SK-N-SH (cell line): Measurements from ENCODE around the gene CHD9. TPM values are rescaled to one million over a fixed set of nuclear protein-coding genes. Genes with fewer than 3 reads are reported as not detected.
A peak's percentile ranks its signal among the peaks of the same experiment; 100 is the strongest.

ENCODE experiments used
- CTCF ChIA-PET: fragments of 300-600, 350-600 bp; formaldehyde crosslinking; extraction: SDS; loops from one replicate; lab custom pipeline; 2021; lab: Yijun Ruan, JAX
- POLR2A ChIA-PET: fragments of 350-600 bp; sonication (Branson Sonifier 250); formaldehyde crosslinking; extraction: SDS; loops from one replicate; lab custom pipeline; 2020; ENCODE audit warnings: antibody characterized with exemption, inconsistent platforms; lab: Yijun Ruan, JAX
- DNase-seq: peaks from one replicate; pipeline ENCODE4 v3.0.0; 2012
- H2AFZ ChIP-seq: fragments of 200-600 bp; sonication (generic); 2 replicates; pipeline ENCODE4 v1.8.1; 2016; ENCODE audit warnings: antibody characterized with exemption, mild to moderate bottlenecking, low read depth
- H3F3A ChIP-seq: fragments of 200-600 bp; sonication (generic); replicated peaks from 2 replicates; pipeline ENCODE3; 2016; ENCODE audit warnings: antibody characterized with exemption, mild to moderate bottlenecking; ENCODE audit not compliant: insufficient read depth
- H3K27ac ChIP-seq, 2 experiments: fragments of 200-500 bp in 1 of 2; fragments of 200-600 bp in 1 of 2; sonication (Bioruptor generic) in 1 of 2; sonication (generic), shearing (Covaris generic) in 1 of 2; 2 replicates each; pipeline versions ENCODE4 v1.5.1 to v1.6.1; 2014 to 2016; ENCODE audit warnings: low read depth in 2 of 2, inconsistent platforms in 1 of 2, low read length in 1 of 2, mild to moderate bottlenecking in 1 of 2, mixed read lengths in 1 of 2
- H3K27me3 ChIP-seq: fragments of 200-600 bp; sonication (generic), shearing (Covaris generic); 2 replicates; pipeline ENCODE4 v1.6.1; 2016; ENCODE audit warnings: mixed run types; ENCODE audit not compliant: insufficient read depth
- H3K36me3 ChIP-seq, 2 experiments: fragments of 200-500 bp in 1 of 2; fragments of 200-600 bp in 1 of 2; sonication (Bioruptor generic) in 1 of 2; sonication (generic) in 1 of 2; replicated peaks in 1 of 2; 2 replicates each; pipeline versions ENCODE3 to v1.5.1; 2014 to 2016; ENCODE audit warnings: low read length in 1 of 2, mild to moderate bottlenecking in 1 of 2; ENCODE audit not compliant: insufficient read depth in 2 of 2, control insufficient read depth in 1 of 2
- H3K4me1 ChIP-seq, 2 experiments: fragments of 200-500 bp in 1 of 2; fragments of 200-600 bp in 1 of 2; sonication (Bioruptor generic) in 1 of 2; sonication (generic), shearing (Covaris generic) in 1 of 2; 2 replicates each; pipeline versions ENCODE4 v1.5.1 to v1.6.1; 2014 to 2016; ENCODE audit warnings: low read depth in 1 of 2, low read length in 1 of 2, mixed run types in 1 of 2; ENCODE audit not compliant: insufficient read depth in 2 of 2, control insufficient read depth in 1 of 2
- H3K4me2 ChIP-seq: fragments of 200-600 bp; sonication (generic), shearing (Covaris generic); 2 replicates; pipeline ENCODE4 v1.6.1; 2017; ENCODE audit warnings: mixed run types
- H3K4me3 ChIP-seq, 2 experiments: fragments of 200-500 bp in 1 of 2; fragments of 200-600 bp in 1 of 2; sonication (Bioruptor generic) in 1 of 2; sonication (generic), shearing (Covaris generic) in 1 of 2; 2 replicates each; pipeline versions ENCODE4 v1.5.1 to v1.8.1; 2014 to 2016; ENCODE audit warnings: low read depth in 2 of 2, inconsistent platforms in 1 of 2, low read length in 1 of 2, mild to moderate bottlenecking in 1 of 2, mixed read lengths in 1 of 2, moderate library complexity in 1 of 2
- H3K79me2 ChIP-seq: fragments of 200-600 bp; sonication (generic); 2 replicates; pipeline ENCODE4 v1.8.1; 2017; ENCODE audit warnings: mild to moderate bottlenecking; ENCODE audit not compliant: insufficient read depth
- H3K9ac ChIP-seq: fragments of 200-600 bp; sonication (generic); 2 replicates; pipeline ENCODE4 v1.6.1; 2017; ENCODE audit warnings: mixed run types
- H3K9me2 ChIP-seq: fragments of 200-600 bp; sonication (generic); 2 replicates; pipeline ENCODE4 v1.6.1; 2017; ENCODE audit warnings: mixed run types
- H3K9me3 ChIP-seq: fragments of 200-600 bp; sonication (generic); 2 replicates; pipeline ENCODE4 v1.6.1; 2017; ENCODE audit warnings: mixed run types, mild to moderate bottlenecking, moderate library complexity
- H4K20me1 ChIP-seq: fragments of 200-600 bp; sonication (generic); 2 replicates; pipeline ENCODE4 v1.6.1; 2017; ENCODE audit warnings: mild to moderate bottlenecking, mixed run types; ENCODE audit not compliant: insufficient read depth
- CTCF ChIP-seq: fragments of 200-600 bp; sonication (generic); IDR thresholded peaks from 2 replicates; pipeline ENCODE4 v1.6.1; 2017; ENCODE audit warnings: antibody characterized with exemption, mild to moderate bottlenecking, moderate library complexity
- FOSL2 ChIP-seq: IDR thresholded peaks from 2 replicates; pipeline ENCODE4 v1.4.0; 2012; ENCODE audit warnings: low read depth, mild to moderate bottlenecking, moderate library complexity, borderline replicate concordance
- GABPA ChIP-seq: IDR thresholded peaks from 2 replicates; pipeline ENCODE4 v1.4.0; 2012; ENCODE audit warnings: low read depth, mild to moderate bottlenecking
- GATA2 ChIP-seq: sonication (generic); formaldehyde crosslinking; IDR thresholded peaks from 2 replicates; pipeline ENCODE4 v1.5.0; 2020; ENCODE audit warnings: mild to moderate bottlenecking, missing genetic modification reagents
- JUND ChIP-seq: IDR thresholded peaks from 2 replicates; pipeline ENCODE4 v1.4.0; 2012
- RAD21 ChIP-seq: IDR thresholded peaks from 2 replicates; pipeline ENCODE4 v1.6.1; 2012; ENCODE audit warnings: mild to moderate bottlenecking, low read length
- RCOR1 ChIP-seq: fragments of 150-350 bp; IDR thresholded peaks from 2 replicates; pipeline ENCODE4 v1.6.1; 2017; ENCODE audit warnings: antibody characterized with exemption, low read length
- RXRA ChIP-seq: IDR thresholded peaks from 2 replicates; pipeline ENCODE4 v1.4.0; 2012; ENCODE audit warnings: low read depth, mild to moderate bottlenecking, borderline replicate concordance
- ZBTB33 ChIP-seq: IDR thresholded peaks from 2 replicates; pipeline ENCODE4 v1.4.0; 2012; ENCODE audit warnings: low read depth, borderline replicate concordance
- WGBS: methylation state at CpG from one replicate; pipeline ENCODE4 v1.1.6; 2017; ENCODE audit warnings: low lambda C conversion rate; 5-methylcytosine and 5-hydroxymethylcytosine counted together
- polyA plus RNA-seq, 3 experiments: library from polyadenylated mRNA; depleted of rRNA; stranded (reverse); fragments of >200 nt; gene quantifications; 2 replicates each; pipeline ENCODE4 v1.2.3, GENCODE V29; 2012

Gene CHD9
- polyA plus RNA-seq, 1 of the 3 experiments (the other 2 are of a cell fraction): 6.2 TPM

GRCh38 chr16:53219371-53219770 lies 164.6 kb downstream of the CHD9 start:
- H3K27me3 ChIP-seq: no peaks in the 10 kb centered on the region
- peaks cover 0 to 27% of the 10 kb centered on the region in 2 experiments; a peak in 3 of 4 replicates for H3K4me1 ChIP-seq
- CTCF ChIA-PET: interaction anchor here (1.1 to 1.7 kb wide), 5 partner anchors 9 to 165 kb away, joined by 3 to 8 read pairs (median 3); partner anchors contain the start of gene CHD9
- H3K4me2 ChIP-seq: peak overlapping the region; percentile 2; the same call in 1 of the 2 replicates
- H3K9me3 ChIP-seq: no peaks in the 10 kb centered on the region
- TF ChIP-seq RXRA: no peak
- TF ChIP-seq FOSL2: no peak
- TF ChIP-seq RCOR1: no peak
- no peak for TF ChIP-seq GABPA
- TF ChIP-seq ZBTB33: no peak
- no peak for TF ChIP-seq RAD21
- H3K79me2 ChIP-seq: peaks cover 98% of the 10 kb centered on the region
- POLR2A ChIA-PET: no interaction called here
- peaks cover 11% of the 10 kb centered on the region for H3F3A ChIP-seq
- no peaks in the 10 kb centered on the region for H3K9me2 ChIP-seq
- H4K20me1 ChIP-seq: peaks cover 20% of the 10 kb centered on the region
- H3K36me3 ChIP-seq: peaks cover 32 to 59% of the 10 kb centered on the region in 2 experiments
- no peak overlapping the region for H3K4me3 ChIP-seq
- WGBS: 91% methylated on average over 4 of the region's 4 CpGs
- H2AFZ ChIP-seq: no peak overlapping the region
- no peak for DNase-seq
- no peak overlapping the region for H3K9ac ChIP-seq
- peak overlapping the region in 1 of 2 experiments; percentile 38; a peak in 2 of 4 replicates for H3K27ac ChIP-seq

- WGBS: 54% methylated on average over 2 of the region's 2 CpGs
- CTCF ChIA-PET: interaction anchor here (1.1 to 1.4 kb wide), 3 partner anchors 9 to 64 kb away, joined by 3 to 8 read pairs (median 3); no protein-coding TSS in a partner anchor
- peaks cover 0 to 27% of the 10 kb centered on the region in 2 experiments; a peak in 3 of 4 replicates for H3K4me1 ChIP-seq
- H3K4me2 ChIP-seq: peak overlapping the region; percentile 2; the same call in 1 of the 2 replicates
- H4K20me1 ChIP-seq: peaks cover 20% of the 10 kb centered on the region
- peaks cover 37 to 56% of the 10 kb centered on the region in 2 experiments for H3K36me3 ChIP-seq
- no peaks in the 10 kb centered on the region for H3K27me3 ChIP-seq
- H2AFZ ChIP-seq: no peak overlapping the region
- POLR2A ChIA-PET: no interaction called here
- peaks cover 11% of the 10 kb centered on the region for H3F3A ChIP-seq
- TF ChIP-seq JUND (no peak), FOSL2 (peak; percentile 24; the same call in 1 of the 2 replicates)
- H3K79me2 ChIP-seq: peaks cover 95% of the 10 kb centered on the region
- DNase-seq: no peak
- H3K9ac ChIP-seq: no peak overlapping the region
- H3K27ac ChIP-seq: peak overlapping the region in 1 of 2 experiments; percentile 38; a peak in 3 of 4 replicates
- no peaks in the 10 kb centered on the region for H3K9me2 ChIP-seq
- no peaks in the 10 kb centered on the region for H3K9me3 ChIP-seq
- no peak overlapping the region for H3K4me3 ChIP-seq
These were observed 165.1 kb downstream of the CHD9 start for GRCh38 chr16:53219795-53220454.

GRCh38 chr16:53220585-53220984 lies 165.8 kb downstream of the CHD9 start:
- Histone ChIP-seq H4K20me1 (peaks cover 14% of the 10 kb centered on the region), H3K4me3 (no peak overlapping the region), H3K27ac (peak overlapping the region in 1 of 2 experiments; percentile 38; a peak in 1 of 4 replicates), H3K79me2 (peaks cover 88% of the 10 kb centered on the region), H3K4me2 (no peak overlapping the region), H3F3A (peaks cover 11% of the 10 kb centered on the region), H3K9ac (no peak overlapping the region), H3K9me2 (no peaks in the 10 kb centered on the region), H3K36me3 (peaks cover 40 to 56% of the 10 kb centered on the region in 2 experiments), H2AFZ (no peak overlapping the region), H3K9me3 (no peaks in the 10 kb centered on the region), H3K27me3 (no peaks in the 10 kb centered on the region), H3K4me1 (peaks cover 0 to 27% of the 10 kb centered on the region in 2 experiments; a peak in 3 of 4 replicates)
- 92% methylated on average over 2 of the region's 2 CpGs for WGBS
- peak; percentile 7 for DNase-seq
- ChIA-PET CTCF (interaction anchor here (1.1 to 1.4 kb wide), 3 partner anchors 8 to 63 kb away, joined by 3 to 8 read pairs (median 3); no protein-coding TSS in a partner anchor), POLR2A (no interaction called here)
- peak; percentile 49 for TF ChIP-seq RAD21
- TF ChIP-seq GATA2: no peak
- TF ChIP-seq CTCF: peak; percentile 28; the same call in 1 of the 2 replicates
